Measurements from ENCODE around the gene ADISSP. TPM values are rescaled to one million over a fixed set of nuclear protein-coding genes. Genes with fewer than 3 reads are reported as not detected.

The ADISSP gene
- total RNA-seq, 1 donor from 2014 or later: 10.2 TPM

DNA sequence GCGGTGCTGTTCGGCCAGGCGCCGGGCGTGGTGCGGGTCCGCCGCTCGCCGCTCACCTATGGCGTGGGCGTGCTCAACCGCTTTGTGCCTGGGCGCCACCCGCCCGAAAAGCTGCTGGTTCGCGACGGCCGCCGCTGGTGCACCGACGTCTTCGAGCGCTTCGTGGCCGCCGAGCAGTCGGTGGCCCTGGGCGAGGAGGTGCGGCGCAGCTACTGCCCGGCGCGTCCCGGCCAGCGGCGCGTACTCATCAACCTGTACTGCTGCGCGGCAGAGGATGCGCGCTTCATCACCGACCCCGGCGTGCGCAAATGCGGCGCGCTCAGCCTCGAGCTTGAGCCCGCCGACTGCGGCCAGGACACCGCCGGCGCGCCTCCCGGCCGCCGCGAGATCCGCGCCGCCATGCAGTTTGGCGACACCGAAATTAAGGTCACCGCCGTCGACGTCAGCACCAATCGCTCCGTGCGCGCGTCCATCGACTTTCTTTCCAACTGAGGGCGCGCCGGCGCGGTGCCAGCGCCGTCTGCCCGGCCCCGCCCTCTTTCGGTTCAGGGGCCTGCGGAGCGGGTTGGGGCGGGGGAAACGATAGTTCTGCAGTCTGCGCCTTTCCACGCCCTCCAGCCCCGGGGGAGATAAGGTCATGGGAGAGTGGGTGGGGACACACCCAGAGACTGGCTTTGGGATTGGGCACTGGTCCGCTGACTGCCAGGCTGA lies 15.7 kb downstream of the ADISSP start:
- H3K9me3 ChIP-seq (replicated peaks): no peaks in the 10 kb centered on the region
- H3K4me1 ChIP-seq: peaks cover 61% of the 10 kb centered on the region
- peak overlapping the region; percentile 61 for H3K27ac ChIP-seq (replicated peaks)
- H3K27me3 ChIP-seq (ENCODE audit: low read depth): peaks cover 32% of the 10 kb centered on the region
- TF ChIP-seq, protein P1, sequence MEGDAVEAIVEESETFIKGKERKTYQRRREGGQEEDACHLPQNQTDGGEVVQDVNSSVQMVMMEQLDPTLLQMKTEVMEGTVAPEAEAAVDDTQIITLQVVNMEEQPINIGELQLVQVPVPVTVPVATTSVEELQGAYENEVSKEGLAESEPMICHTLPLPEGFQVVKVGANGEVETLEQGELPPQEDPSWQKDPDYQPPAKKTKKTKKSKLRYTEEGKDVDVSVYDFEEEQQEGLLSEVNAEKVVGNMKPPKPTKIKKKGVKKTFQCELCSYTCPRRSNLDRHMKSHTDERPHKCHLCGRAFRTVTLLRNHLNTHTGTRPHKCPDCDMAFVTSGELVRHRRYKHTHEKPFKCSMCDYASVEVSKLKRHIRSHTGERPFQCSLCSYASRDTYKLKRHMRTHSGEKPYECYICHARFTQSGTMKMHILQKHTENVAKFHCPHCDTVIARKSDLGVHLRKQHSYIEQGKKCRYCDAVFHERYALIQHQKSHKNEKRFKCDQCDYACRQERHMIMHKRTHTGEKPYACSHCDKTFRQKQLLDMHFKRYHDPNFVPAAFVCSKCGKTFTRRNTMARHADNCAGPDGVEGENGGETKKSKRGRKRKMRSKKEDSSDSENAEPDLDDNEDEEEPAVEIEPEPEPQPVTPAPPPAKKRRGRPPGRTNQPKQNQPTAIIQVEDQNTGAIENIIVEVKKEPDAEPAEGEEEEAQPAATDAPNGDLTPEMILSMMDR (IDR thresholded peaks at IDR 0.05; ENCODE audit: borderline replicate concordance): no peak
- intact Hi-C loops (cut with micrococcal nuclease): no loop called here
- DNase-seq: peak; percentile 70
- peak overlapping the region; percentile 59 for H3K4me3 ChIP-seq
- peaks cover 42% of the 10 kb centered on the region for H3K36me3 ChIP-seq

DNA sequence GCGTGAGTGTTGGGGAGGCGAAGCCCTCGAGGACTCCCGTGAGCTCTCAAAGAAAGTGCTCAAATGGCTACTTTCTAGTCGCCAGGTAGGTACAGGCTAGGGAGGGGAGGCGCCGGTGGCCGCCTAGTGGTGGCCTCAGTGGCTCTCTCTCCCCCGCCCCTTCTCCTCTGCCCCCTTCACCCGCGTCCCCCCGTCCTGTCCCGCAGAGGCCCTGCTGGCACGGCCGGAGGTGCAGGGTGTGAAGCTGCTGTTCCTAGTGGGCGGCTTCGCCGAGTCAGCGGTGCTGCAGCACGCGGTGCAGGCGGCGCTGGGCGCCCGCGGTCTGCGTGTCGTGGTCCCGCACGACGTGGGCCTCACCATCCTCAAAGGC lies 16.3 kb downstream of the ADISSP start:
- intact Hi-C loops (cut with micrococcal nuclease): no loop called here
- TF ChIP-seq, protein P1 (IDR thresholded peaks at IDR 0.05; ENCODE audit: borderline replicate concordance): no peak
- Histone ChIP-seq H3K4me1 (peaks cover 56% of the 10 kb centered on the region), H3K9me3 (replicated peaks) (no peaks in the 10 kb centered on the region), H3K36me3 (peaks cover 46% of the 10 kb centered on the region), H3K4me3 (peak overlapping the region; percentile 59), H3K27ac (replicated peaks) (peak overlapping the region; percentile 61), H3K27me3 (ENCODE audit: low read depth) (peaks cover 36% of the 10 kb centered on the region)
- DNase-seq: no peak

DNA sequence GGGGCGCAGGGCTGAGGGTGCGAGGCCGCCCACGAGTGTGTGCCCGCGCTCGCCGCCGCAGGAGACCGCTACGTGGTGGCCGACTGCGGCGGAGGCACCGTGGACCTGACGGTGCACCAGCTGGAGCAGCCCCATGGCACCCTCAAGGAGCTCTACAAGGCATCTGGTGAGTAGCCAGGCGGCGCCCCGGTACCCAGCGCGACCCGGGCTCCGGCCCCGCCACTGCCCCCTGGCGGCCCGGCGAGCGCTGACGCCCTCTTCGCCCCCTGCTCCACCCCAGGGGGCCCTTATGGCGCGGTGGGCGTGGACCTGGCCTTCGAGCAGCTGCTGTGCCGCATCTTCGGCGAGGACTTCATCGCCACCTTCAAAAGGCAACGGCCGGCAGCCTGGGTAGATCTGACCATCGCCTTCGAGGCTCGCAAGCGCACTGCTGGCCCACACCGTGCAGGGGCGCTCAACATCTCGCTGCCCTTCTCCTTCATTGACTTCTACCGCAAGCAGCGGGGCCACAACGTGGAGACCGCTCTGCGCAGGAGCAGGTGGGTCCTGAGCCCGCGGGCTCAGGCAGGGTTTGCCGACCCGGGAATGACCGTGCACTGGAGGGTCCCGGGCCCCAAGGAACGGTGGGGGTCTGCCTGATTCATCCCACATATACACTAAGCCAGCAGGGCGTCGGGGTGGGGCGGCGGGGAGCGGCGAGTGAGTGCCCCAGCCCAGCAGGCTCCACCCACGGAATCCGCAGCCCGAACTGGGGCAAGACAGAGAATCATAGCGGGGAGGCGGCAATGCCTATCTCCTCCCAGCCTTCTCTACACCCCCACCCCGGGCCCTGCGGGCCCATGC lies 17.6 kb downstream of the ADISSP start:
- Histone ChIP-seq H3K4me1 (peaks cover 63% of the 10 kb centered on the region), H3K9me3 (replicated peaks) (no peaks in the 10 kb centered on the region), H3K27me3 (ENCODE audit: low read depth) (peaks cover 46% of the 10 kb centered on the region), H3K36me3 (peaks cover 55% of the 10 kb centered on the region), H3K27ac (replicated peaks) (no peak overlapping the region), H3K4me3 (peak overlapping the region; percentile 47)
- no peak for DNase-seq
- intact Hi-C loops (cut with micrococcal nuclease): no loop called here
- TF ChIP-seq, protein P1 (IDR thresholded peaks at IDR 0.05; ENCODE audit: borderline replicate concordance): peak; percentile 71

DNA sequence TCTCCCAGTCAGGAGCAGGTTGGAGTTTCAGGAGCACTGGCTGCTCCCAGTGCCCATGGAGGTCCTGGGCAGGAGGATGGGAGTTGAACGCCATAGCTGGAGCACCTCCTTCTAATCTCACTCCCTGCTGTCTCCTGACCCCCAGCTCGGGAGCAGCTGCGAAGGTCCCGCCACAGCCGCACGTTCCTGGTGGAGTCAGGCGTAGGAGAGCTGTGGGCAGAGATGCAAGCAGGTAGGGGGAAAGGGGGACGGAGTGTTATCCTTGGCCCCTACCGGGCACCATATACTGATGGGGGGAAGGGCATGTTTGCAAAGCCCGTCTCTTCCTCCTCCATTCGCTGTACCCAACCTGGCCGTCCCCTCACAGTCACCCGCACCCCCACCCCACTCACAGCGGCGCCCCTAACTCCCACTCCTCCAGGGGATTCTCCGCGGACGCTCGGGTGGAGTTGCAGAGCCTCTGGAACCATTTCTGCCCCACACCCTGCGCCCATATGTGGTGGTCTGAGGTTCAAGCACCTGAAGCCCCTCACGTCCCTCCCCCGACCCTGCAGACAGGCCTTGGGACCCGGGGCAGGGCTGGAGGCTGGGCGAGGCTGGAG lies 18.4 kb downstream of the ADISSP start:
- Histone ChIP-seq H3K4me3 (peak overlapping the region; percentile 47), H3K27me3 (ENCODE audit: low read depth) (peaks cover 53% of the 10 kb centered on the region), H3K9me3 (replicated peaks) (no peaks in the 10 kb centered on the region), H3K27ac (replicated peaks) (no peak overlapping the region), H3K4me1 (peaks cover 65% of the 10 kb centered on the region), H3K36me3 (peaks cover 61% of the 10 kb centered on the region)
- intact Hi-C loops (cut with micrococcal nuclease): no loop called here
- TF ChIP-seq, protein P1 (IDR thresholded peaks at IDR 0.05; ENCODE audit: borderline replicate concordance): no peak
- DNase-seq: no peak

DNA sequence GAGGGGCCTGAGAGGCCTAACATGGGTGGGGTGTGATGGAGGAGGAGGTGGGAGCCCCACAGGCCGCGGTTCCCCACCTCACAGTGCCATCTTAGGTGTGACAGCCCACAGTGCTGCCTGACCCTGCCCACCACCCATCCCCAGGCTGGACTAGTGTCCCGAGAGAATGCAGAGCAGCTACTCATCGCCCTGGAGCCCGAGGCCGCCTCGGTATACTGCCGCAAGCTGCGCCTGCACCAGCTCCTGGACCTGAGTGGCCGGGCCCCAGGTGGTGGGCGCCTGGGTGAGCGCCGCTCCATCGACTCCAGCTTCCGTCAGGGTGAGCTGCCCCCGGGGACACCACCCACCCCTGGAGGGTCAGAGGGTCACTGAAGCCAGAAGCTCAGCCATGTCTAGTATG lies 19.5 kb downstream of the ADISSP start:
- Histone ChIP-seq H3K27ac (replicated peaks) (no peak overlapping the region), H3K9me3 (replicated peaks) (no peaks in the 10 kb centered on the region), H3K36me3 (peaks cover 65% of the 10 kb centered on the region), H3K27me3 (ENCODE audit: low read depth) (peaks cover 54% of the 10 kb centered on the region), H3K4me3 (no peak overlapping the region), H3K4me1 (peaks cover 58% of the 10 kb centered on the region)
- no peak for DNase-seq
- intact Hi-C loops (cut with micrococcal nuclease): no loop called here
- TF ChIP-seq, protein P1 (IDR thresholded peaks at IDR 0.05; ENCODE audit: borderline replicate concordance): no peak
